Measurements from ENCODE around the gene CTTNBP2. TPM values are rescaled to one million over a fixed set of nuclear protein-coding genes. Genes with fewer than 3 reads are reported as not detected.

CTTNBP2 gene
- polyA plus RNA-seq, 1 of the 3 experiments (the other 2 are of a cell fraction) = not detected

- no peaks in the 10 kb centered on the region for H3K9me2 ChIP-seq
- H3K4me1 ChIP-seq (ENCODE audit: control insufficient read depth in 1 of 2, insufficient read depth in 2 of 2, low read depth in 1 of 2, low read length in 1 of 2) = peaks cover 0 to 4% of the 10 kb centered on the region in 2 experiments; a peak in 1 of 4 replicates
- H4K20me1 ChIP-seq (ENCODE audit: insufficient read depth) = no peaks in the 10 kb centered on the region
- ChIA-PET POLR2A (interaction anchor here (0.6 kb wide), 1 partner anchor 154 kb away, joined by 3 read pairs; no protein-coding TSS in a partner anchor), CTCF (interaction anchor here (1.4 to 2.1 kb wide), 2 partner anchors 14 to 16 kb away, joined by 4 to 11 read pairs; no protein-coding TSS in a partner anchor)
- no peaks in the 10 kb centered on the region for H3K9me3 ChIP-seq
- H2AFZ ChIP-seq (ENCODE audit: low read depth) = no peak overlapping the region
- H3K4me2 ChIP-seq = no peak overlapping the region
- 13% methylated on average over 7 of the region's 7 CpGs for WGBS (ENCODE audit: low lambda C conversion rate)
- H3K36me3 ChIP-seq (replicated peaks in 1 of 2; ENCODE audit: control insufficient read depth in 1 of 2, insufficient read depth in 2 of 2, low read length in 1 of 2) = no peaks in the 10 kb centered on the region
- TF ChIP-seq EZH2phosphoT487 (IDR thresholded peaks at IDR 0.05; ENCODE audit: borderline replicate concordance, low read depth) (no peak), POLR2AphosphoS5 (IDR thresholded peaks at IDR 0.05; ENCODE audit: low read depth, low read length) (no peak), NRF1 (IDR thresholded peaks at IDR 0.05; ENCODE audit: low read depth, low read length) (no peak), RFX5 (IDR thresholded peaks at IDR 0.05; ENCODE audit: low read length) (no peak), TAF1 (IDR thresholded peaks at IDR 0.05; ENCODE audit: borderline replicate concordance, low read depth, low read length) (no peak), USF2 (IDR thresholded peaks at IDR 0.05; ENCODE audit: borderline replicate concordance, low read depth, low read length) (no peak), TCF12 (IDR thresholded peaks at IDR 0.05) (no peak), USF1 (IDR thresholded peaks at IDR 0.05; ENCODE audit: borderline replicate concordance, low read depth) (no peak), RXRA (IDR thresholded peaks at IDR 0.05; ENCODE audit: borderline replicate concordance, low read depth) (no peak), MEF2A (IDR thresholded peaks at IDR 0.05; ENCODE audit: borderline replicate concordance, low read depth) (no peak), FOXJ3 (CRISPR knock-in tag; IDR thresholded peaks at IDR 0.05) (no peak)
- no peak overlapping the region for H3K27ac ChIP-seq (ENCODE audit: low read depth in 2 of 2, low read length in 1 of 2)
- no peaks in the 10 kb centered on the region for H3F3A ChIP-seq (replicated peaks; ENCODE audit: insufficient read depth)
- H3K4me3 ChIP-seq (ENCODE audit: low read depth in 2 of 2, low read length in 1 of 2) = no peak overlapping the region
- no peaks in the 10 kb centered on the region for H3K79me2 ChIP-seq (ENCODE audit: insufficient read depth)
- no peak for DNase-seq
- no peak overlapping the region for H3K9ac ChIP-seq
- H3K27me3 ChIP-seq (ENCODE audit: insufficient read depth) = peaks cover 60% of the 10 kb centered on the region; the same call in 1 of the 2 replicates
Measured at GRCh38 chr7:117728890-117729624, 144.2 kb downstream of the CTTNBP2 start.

GRCh38 chr7:117724898-117725297 is 148.3 kb downstream of the CTTNBP2 start:
- Histone ChIP-seq H4K20me1 (ENCODE audit: insufficient read depth) (peaks cover 3% of the 10 kb centered on the region; the same call in 1 of the 2 replicates), H3K27me3 (ENCODE audit: insufficient read depth) (peaks cover 51% of the 10 kb centered on the region; the same call in 1 of the 2 replicates), H2AFZ (ENCODE audit: low read depth) (no peak overlapping the region), H3K4me1 (ENCODE audit: control insufficient read depth in 1 of 2, insufficient read depth in 2 of 2, low read depth in 1 of 2, low read length in 1 of 2) (peaks cover 0 to 4% of the 10 kb centered on the region in 2 experiments; a peak in 1 of 4 replicates), H3K36me3 (replicated peaks in 1 of 2; ENCODE audit: control insufficient read depth in 1 of 2, insufficient read depth in 2 of 2, low read length in 1 of 2) (no peaks in the 10 kb centered on the region), H3F3A (replicated peaks; ENCODE audit: insufficient read depth) (no peaks in the 10 kb centered on the region), H3K9me2 (no peaks in the 10 kb centered on the region), H3K4me2 (no peak overlapping the region), H3K79me2 (ENCODE audit: insufficient read depth) (no peaks in the 10 kb centered on the region), H3K9me3 (no peaks in the 10 kb centered on the region), H3K9ac (no peak overlapping the region), H3K27ac (ENCODE audit: low read depth in 2 of 2, low read length in 1 of 2) (no peak overlapping the region), H3K4me3 (ENCODE audit: low read depth in 2 of 2, low read length in 1 of 2) (no peak overlapping the region)
- no peak for DNase-seq
- TF ChIP-seq USF1 (IDR thresholded peaks at IDR 0.05; ENCODE audit: borderline replicate concordance, low read depth) = no peak
- TF ChIP-seq TEAD4 (IDR thresholded peaks at IDR 0.05; ENCODE audit: borderline replicate concordance, insufficient read depth) = no peak
- no peak for TF ChIP-seq TAF1 (IDR thresholded peaks at IDR 0.05; ENCODE audit: borderline replicate concordance, low read depth, low read length)
- no peak for TF ChIP-seq FOSL2 (IDR thresholded peaks at IDR 0.05; ENCODE audit: borderline replicate concordance, low read depth)
- no peak for TF ChIP-seq NRF1 (IDR thresholded peaks at IDR 0.05; ENCODE audit: low read depth, low read length)
- ChIA-PET CTCF (interaction anchor here (1.0 to 2.8 kb wide), 3 partner anchors 9 to 114 kb away, joined by 3 to 8 read pairs (median 3); no protein-coding TSS in a partner anchor), POLR2A (no interaction called here)
- 7% methylated on average over 3 of the region's 3 CpGs for WGBS (ENCODE audit: low lambda C conversion rate)
